GM21390 (cell line): ENCODE data around the gene DRICH1.
"Not testable (repeated sequence)": the region's sequence is repeated elsewhere in the genome, so short reads cannot be mapped to it uniquely, and the experiment has no call there.

Source experiments
- ATAC-seq: cut with Tn5 transposase; IDR thresholded peaks from one replicate; pipeline ENCODE4 v1.9.1; 2021; ENCODE audit not compliant: unreplicated experiment

The DRICH1 gene

DNA sequence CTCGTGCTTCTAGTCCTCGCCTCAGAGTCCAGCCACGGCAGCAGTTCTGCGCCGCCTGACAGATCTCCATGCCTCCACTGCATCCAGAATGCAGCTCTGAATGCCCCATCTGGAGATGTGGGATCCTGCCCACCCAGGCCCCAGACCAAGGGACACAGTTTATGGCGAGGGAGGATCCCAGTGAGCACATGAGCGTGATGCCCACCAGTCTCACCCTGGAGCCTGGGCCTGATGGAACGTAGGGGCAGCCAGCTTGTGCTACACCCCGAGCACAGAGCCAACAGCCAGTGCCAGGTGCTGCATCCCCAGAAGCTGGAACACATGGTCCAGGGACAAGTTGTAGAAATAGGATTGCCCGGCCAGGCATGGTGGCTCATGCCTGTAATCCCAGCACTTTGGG lies 62.4 kb downstream of the DRICH1 start:
- no peak for ATAC-seq

DNA sequence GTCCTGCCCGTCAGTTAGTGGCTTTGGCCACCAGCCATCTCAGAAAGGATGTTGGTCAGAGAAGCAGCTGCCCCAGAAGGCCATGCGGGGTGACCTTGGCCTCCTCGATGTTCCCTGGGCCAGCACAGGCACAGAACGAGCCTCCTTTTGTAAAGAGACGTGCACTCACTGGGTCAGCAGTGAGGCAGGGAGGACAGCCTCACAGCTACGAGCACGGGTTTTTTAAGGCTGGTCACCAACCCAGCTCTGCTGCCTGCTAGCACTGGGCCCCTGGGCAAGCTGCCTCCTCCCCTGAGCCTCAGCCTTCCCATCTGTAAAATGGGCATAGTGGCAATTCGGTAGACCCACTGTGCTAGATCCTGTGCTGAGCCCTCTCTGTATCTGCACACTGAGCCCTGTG lies 62.8 kb downstream of the DRICH1 start:
- no peak for ATAC-seq

DNA sequence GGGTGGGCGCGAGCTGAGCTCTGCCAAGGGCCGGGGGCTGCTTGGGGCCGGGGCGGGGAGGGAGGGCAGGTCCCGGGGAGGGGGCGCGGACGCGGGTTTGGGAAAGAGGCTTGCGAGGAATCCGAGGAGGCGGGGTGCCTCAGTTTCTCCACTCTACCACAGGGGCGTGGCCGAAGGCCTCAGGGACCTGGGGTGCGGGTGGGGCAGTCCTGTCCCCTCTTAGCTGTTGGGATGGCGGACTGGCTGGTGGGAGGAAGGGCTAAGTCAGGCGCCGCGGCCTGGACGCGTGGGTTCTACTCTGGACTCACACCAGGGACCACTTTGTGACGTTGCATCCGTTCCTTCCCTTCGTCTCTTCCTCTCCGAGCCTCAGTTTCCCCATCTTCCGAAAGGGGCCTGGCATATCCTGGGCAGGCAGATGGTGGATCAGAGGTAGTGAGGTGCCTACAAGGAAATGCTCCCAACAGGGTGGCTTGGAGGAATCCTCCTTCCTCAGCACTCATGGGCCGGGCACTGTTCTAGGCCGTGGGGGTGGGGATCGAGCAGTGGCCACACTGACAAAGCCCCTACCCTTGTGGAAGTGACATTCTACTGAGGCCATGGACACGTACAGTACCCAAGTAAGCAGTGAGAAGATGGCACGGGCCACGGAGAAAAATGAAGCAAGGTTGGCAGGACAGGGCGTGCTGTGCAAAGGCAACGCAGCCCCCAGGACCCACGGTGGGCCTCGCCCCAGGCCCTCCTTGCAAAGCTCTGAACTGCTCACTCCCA lies 65.2 kb downstream of the DRICH1 start:
- ATAC-seq = no peak

DNA sequence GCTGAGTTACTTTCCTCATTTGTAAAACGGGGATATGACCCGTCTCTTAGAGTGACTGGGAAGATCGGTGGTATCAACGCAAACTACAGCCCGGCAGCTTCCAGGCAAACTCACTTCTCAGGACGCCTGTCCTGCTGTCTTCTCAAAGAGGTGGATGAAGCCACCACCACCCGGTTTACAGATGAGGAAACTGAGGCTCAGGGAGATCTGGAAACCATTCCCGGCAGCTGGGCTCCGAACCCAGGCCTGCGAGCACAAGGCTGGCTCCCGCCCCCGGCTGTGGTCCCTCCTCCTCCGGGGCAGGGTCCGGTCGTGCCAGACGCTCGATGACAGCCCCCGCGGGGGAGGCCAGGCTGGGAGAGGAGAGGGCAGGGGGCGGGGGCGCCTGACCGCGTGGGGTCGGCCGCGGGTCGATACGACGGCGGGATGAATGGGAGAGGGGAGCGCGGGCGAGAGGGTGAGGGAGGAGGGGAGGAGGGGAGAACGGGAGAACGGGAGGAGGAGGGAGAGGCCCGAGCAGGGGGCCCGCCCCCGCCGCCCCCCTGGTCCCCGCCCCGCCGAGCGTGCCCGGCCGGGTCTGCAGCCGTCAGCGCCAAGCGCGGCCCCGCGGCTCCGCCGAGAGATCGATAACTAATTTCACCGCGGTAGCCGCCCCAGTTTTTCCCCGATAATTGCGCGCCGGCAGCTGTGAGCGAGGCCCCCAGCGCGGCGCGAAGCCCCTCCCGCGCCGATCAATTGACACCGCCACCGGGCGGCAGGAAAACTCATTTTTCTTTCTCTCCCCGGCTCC lies 66.0 kb downstream of the DRICH1 start:
- no peak for ATAC-seq

DNA sequence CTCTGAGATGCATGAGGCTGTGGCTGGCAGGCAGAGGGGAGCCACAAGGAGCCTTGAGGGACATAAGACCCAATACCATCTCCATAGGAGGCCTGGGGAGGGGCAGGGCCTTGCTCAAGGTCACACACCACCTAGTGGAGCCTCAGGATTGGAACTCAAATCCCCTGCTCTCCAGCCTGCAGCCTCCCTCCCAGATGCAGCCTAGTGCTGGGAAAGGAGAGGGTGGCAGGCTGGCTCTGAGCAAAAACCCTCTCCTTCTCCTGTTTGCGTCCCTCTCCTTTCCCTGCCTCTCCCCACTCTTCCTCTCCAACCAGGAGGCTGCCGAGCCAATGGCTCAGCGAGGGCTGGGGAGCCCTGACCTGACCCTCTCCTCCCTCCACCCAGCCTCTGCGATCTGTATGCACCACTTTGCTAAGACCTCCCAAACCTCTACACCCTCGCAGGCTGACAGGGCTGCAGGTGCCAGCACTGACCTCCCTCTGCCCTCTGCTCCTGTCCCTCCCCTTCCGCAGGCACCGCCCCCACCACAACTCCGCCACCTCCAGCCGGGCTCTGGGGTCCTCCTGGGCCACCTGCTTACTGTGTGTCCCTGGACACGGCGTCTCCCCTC lies 66.7 kb downstream of the DRICH1 start:
- ATAC-seq = no peak

DNA sequence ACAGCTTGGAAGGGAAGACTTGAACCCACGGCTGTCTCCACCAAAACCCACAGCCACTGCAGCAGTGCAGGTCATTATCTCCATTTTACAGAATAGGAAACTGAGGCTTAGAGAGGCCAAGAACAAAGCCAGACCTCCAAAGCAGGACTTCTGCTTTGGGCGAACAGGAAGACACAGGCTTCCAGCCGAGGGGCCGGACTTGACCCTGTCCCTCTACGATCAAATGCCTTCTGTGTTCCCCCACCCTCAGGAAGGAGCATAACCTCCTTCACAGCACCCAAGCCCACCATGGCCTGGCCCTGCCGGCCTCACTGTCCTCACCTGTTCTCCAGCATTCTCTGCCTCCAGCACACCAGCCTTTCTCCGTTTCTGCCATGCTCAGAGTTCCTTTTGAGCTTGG lies 67.8 kb downstream of the DRICH1 start:
- ATAC-seq = no peak

DNA sequence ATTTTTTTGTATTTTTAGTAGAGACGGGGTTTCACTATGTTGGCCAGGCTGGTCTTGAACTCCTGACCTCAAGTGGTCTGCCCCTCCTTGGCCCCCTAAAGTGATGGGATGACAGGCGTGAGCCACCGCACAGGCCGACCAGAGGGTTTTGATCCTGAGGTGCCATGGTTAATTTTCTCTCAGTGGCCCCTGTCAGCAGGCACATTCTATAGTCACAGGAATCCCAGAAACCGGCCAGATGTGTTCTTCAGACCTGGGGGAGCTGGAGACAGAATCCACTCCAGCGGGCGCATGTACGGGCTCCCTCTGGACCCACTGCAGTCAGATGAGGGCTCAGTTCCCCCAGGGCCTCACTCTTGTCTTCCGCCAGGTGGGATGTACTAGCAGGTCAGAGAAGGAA lies 69.0 kb downstream of the DRICH1 start:
- ATAC-seq = no peak

DNA sequence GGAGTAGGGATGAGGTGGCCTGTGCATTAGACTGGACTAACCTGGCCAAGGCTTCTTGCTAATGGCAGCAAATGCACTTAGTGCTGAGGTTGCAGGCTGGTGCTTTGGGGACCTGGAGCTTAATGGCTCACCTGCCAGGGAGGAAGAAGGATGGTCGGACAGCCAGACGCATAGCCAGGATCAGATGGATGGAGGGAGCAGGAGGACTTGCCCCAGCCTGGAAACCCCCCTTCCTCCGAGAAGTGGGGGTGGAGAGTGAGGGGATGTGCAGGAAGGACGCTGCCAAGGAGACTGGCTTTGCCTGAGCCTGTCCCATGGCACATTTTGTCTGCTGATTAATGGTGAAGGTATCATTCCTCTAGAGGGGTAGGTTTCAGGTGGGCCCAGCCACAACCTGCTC lies 69.9 kb downstream of the DRICH1 start:
- no peak for ATAC-seq

DNA sequence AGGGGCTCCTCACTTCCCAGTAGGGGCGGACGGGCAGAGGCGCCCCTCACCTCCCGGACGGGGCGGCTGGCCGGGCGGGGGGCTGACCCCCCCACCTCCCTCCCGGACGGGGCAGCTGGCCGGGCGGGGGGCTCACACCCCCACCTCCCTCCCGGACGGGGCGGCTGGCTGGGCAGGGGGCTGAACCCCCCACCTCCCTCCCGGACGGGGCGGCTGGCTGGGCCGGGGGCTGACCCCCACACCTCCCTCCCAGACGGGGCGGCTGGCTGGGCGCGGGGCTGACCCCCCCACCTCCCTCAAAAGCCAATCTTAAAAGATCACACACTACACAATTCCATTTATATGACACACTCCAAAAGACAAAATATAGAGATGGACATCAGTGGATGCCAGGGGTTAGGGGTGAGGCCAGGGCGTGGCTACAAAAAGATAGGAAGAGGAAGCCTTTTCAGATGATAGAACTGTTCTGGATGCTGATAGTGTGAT lies 71.1 kb downstream of the DRICH1 start:
- ATAC-seq = not testable (repeated sequence)

DNA sequence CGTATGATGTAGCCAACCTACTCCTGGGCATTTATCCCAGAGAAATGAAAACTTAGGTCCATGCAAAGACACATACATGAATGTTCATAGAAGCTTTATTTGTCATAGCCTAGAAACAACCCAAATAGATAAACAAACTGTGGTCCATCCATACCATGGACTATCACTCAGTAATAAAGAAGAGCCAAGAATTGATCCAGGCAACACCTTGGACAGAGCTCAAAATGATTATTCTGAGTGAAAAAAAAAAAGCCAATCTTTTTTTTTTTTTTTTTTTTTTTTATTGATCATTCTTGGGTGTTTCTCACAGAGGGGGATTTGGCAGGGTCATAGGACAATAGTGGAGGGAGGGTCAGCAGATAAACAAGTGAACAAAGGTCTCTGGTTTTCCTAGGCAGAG lies 71.9 kb downstream of the DRICH1 start:
- not testable (repeated sequence) for ATAC-seq
